GM18870 (cell line): ENCODE results near the gene RNF157.
"Not testable (repeated sequence)": the region's sequence is repeated elsewhere in the genome, so short reads cannot be mapped to it uniquely, and the experiment has no call there.

Experiments
- ATAC-seq: cut with Tn5 transposase; IDR thresholded peaks from one replicate; pipeline ENCODE4 v1.9.1; 2021; ENCODE audit warnings: moderate library complexity; ENCODE audit not compliant: unreplicated experiment

Gene RNF157

DNA sequence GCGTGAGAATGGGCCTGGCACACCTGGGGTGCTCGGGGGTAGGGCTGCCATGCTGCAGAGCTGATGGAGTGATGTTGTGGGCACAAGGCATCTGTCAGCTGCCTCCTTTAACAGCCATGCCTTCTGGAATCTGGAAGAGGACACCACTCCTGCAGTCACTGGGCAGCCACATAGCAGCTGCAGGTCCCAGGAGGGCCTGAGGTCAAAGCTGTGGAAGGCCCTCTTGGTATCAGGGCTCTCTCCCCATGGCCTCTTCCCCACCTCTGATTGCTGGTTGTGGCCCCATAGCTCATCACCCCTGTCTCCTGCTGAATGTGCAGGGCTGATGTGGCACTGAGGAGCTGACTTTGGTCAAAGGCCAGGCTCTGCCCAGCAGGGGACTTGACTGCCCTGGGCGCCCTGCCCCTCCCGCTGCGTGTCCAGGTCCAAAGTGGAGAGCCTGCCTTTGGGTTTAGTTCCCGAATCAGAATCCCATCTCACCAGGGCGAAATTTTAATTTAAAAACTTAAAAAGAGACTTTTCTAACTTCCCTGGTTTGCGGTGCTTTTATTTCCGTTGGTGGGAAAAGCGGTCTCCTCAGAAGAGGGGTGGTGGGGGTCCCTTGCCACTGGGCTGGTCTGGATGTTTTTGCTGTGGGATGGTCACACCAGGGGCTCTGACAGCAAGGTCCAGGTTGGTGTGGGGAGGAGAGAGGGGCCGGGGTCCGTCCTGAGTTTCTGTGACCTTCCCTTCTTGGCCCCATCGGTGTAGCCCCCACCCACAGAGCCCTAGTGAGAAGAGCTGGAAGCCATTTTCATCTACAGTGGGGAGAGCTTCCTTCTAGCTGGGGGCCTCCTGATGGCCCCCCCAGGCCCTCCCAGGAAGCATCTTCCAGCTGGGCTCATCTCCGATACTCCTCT lies 30.7 kb upstream of the RNF157 start:
- ATAC-seq, result no peak

DNA sequence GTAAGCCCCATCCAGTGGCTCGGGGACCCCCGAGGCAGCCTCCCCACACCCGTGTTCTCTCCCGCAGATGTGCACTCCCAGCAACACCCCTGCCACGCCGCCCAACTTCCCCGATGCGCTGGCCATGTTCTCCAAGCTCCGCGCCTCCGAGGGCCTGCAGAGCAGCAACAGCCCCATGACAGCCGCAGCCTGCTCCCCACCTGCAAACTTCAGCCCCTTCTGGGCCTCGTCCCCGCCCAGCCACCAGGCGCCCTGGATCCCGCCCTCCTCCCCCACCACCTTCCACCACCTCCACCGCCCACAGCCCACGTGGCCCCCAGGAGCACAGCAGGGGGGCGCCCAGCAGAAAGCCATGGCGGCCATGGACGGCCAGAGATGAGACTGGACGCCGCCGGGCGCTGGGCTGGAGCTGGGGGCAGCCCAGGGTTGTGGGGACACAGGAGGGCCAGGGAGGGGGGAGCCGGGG lies 29.9 kb upstream of the RNF157 start:
- no peak for ATAC-seq

DNA sequence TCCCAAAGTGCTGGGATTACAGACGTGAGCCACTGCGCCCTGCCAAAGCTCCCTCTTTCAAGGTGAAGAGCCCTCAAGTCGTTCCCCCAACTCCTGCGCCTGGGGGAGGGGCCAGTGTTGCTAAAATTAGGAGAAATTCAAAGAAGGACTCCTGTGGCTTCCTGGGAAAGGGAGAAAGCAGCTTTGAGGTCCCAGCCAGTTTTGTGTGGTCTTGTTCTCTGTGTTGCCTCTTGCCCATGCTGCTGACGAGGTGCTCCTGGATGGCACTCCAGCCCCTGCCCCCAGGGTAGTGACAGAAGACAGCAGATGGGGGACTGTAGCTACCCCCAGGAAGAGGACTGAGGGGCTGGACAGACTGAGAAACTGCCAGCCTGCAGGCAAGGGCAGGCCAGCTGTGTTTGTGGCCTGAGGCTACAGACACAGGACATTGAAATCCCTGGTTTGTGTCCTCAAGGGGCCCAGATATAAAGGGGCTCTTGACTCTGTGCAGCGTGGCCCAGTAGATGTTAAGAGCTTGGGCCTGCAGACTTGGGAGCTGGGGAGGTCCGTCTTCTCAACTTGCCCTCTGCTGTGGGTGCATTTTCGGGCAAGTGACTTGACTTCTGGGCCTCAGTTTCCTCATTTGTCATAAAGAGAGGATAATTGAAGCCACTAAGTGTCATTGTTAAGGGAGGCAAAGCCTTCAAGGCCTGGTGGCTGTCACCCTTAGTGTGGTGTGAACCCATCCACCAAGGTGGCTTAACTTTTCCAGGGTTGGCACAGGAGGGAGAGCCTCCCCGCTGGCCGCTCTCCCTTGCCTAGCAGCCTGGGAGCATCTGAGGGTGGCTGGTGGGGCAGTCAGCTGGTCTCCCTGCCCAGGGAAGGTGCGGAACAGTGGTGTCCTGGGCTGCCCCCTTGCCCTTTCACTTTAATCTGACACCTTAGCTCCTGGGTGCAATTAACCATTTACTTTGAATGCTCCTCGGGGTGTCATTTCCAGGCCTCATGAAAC lies 29.0 kb upstream of the RNF157 start:
- ATAC-seq, result no peak

DNA sequence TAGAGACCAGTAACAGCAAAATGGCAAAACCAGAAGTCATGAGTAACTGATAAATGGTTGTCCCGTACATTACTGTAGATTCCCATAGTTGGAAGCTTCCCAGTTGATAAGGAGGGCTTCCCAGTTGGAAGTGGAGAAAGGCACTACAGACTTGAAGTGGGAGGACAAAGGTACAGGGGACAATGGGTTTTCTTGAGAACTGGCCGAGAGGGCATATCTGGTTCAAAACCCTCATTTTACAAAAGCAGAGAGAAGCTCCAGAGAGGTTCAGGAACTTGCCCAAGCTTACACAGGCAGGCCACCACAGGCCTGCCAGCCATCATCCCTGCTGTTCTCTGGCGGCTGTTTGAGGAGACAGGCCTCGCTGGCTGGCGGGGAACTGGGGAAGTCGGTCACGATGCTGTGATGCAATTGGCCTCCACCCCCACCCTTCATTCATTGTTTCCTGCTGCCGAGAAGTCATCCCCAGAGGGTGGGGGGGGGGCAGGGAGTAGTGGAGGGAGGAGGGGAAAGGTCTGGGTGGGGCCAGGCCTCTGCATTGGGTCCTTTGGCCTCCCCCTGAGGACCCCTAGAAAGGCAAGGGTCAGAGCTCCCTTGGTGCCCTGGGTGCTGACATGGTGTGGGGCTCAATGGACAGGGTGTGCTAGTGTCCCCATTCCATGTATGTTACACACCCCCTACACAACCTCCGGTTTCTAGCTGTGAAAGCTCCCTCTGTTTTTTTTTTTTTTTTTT lies 27.9 kb upstream of the RNF157 start:
- ATAC-seq, result no peak

DNA sequence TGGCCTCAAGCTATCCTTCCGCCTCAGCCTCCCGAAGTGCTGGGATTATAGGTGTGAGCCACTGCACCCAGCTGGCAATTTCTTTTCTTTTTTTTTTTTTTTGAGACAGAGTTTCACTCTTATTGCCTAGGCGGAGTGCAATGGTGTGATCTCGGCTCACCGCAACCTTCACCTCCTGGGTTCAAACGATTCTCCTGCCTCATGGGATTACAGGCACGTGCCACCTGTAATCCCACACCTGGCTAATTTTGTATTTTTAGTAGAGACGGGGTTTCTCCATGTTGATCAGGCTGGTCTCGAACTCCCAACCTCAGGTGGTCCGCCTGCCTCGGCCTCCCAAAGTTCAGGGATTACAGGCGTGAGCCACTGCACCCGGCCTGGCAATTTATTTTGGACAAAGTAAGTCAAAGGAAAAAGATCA lies 27.3 kb upstream of the RNF157 start:
- ATAC-seq, result not testable (repeated sequence)

DNA sequence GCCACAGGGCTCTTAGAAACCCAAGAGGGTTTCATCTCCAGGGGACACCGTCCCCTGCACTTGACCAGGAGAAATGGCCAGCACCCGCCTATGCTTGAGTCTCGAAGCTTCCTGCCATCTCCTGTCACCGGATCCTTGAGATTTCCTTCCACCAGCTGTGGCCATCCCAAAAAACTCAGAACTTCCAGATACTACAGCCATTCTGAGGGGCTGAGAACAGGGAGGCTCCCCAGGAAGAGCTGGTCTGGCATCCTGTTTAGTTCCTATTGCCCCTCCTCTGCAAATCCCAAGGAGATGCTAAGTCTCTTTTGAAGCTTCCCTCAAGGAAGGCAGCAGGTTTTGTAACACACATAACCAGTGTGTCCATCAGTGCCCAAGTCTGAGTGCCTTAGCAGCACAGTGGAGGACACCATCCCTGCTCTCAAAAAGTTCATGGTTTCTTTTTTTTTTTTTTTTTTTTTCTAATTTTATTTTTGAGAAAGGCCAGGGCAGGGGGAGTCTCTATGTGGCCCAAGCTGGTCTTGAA lies 26.8 kb upstream of the RNF157 start:
- no peak for ATAC-seq

DNA sequence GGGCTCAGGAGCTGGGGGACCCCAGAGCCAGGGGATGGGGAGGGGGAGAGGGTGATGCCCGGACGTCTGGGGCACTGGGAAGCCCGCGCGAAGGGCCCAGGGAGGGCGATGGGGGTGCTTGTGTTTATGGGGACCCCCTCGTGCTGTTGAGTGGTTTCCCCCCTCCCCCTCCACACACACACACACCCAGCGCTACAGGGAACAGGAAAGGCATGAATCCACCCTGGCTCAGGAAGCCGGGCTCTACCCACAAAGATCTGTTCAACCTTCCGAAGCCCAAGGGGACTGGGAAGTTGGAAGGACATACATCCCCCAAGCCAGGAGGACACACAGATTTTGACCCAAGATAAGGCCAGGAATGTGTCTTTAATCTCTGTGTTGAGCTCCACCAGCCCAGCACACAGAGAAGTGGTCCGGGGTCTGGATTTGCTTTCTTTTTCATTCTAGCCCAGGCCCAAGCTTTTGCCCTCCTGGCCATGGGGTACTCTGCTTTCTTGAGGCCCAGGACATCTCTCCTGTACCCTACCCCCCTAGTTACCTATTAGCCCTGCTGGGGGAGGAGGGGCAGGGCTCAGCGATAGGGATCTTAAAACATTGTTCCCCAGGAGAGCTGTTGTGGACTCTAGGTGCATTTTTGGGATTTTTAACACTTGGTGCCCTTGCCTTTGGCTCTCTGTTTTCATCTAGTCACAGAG lies 26.1 kb upstream of the RNF157 start:
- no peak for ATAC-seq

DNA sequence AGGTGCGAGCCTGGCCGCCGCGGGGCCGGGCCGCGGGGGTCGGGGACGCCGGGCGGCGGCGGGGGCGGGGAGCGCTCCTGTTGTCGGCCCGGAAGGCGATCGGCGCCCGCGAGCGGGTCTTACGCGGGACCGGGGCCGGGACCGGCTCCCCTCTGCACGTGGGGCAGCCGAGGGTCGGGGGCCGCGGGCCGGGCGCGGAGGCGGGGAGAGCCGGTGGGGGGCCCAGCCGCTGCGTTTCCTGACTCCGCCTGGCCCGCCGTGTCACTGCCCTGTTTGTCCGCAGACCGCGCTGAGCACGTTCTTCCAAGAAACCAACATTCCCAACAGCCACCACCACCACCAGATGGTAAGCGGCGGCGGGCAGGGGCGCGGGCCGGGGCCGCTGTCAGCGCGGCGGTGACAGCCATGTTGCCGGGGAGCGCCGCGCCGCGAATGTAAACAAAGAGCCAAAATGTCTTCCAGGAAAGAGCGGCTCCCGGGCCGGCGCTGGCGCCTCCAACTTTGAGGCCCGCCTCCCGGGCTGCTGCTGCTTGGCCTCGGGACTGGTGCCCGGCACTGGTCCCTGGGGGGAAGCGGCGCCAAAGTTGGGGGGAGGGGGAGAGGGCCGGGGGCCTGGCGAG lies 25.4 kb upstream of the RNF157 start:
- no peak for ATAC-seq

DNA sequence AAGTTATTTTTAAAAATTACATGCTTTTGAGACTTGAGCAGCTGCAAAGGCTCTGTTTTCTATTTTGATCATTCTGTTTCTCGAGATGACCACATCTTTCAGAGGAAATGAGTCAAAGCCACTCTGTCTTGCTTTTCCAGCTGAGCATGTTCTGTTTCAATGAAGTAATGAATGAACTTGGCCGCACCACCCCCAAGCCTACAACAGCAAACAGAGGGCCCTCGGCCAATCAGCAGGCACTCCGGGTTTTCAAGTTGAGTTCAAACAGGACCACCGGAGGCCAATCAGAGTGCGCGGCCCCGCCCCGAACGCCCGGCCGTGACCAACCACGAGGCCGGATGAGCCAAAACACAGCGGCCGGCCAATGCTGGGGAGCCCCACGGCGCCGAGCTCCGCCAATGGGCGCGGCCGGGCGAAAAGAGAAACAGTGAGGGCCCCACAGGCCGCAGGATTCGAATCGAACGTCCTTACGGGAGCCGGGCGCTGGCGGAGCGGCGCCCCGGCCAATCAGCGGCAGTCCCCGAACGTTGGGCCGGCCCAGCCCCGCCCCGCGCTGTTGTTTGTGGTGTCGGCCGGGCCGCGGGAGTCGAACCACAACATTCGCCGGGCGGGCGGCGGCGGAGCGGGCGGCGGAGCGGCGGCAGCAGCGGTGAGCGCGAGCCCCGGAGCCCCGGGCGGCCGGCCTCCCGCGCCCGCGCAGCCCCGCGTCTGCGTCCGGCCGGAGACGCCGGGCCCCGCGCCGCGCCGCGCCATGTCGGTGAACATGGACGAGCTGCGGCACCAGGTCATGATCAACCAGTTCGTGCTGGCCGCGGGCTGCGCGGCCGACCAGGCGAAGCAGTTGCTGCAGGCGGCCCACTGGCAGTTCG lies 24.7 kb upstream of the RNF157 start, which contains the start of gene UBALD2:
UBALD2 (plus strand) TSS at position 594 of the 869 bp plus-strand sequence; CDS start at position 752, 158 bp downstream.
- ATAC-seq, result peak; percentile 68

DNA sequence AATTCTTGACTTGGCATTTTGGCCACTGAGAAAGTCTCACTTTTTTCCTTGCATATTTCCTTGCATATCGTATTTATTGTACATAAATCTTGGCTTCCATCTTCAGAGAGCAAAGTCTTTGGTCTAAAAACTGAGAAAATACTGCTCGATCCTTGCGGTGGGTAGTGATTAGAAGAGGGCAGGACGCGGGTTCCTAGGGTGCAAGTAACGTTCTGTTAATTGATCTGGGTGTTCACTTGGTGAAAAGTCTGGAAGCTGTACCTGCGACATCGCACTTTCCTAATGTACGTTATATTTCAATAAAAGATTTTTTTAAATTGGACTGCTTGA lies 24.1 kb upstream of the RNF157 start:
- peak; percentile 12 for ATAC-seq

DNA sequence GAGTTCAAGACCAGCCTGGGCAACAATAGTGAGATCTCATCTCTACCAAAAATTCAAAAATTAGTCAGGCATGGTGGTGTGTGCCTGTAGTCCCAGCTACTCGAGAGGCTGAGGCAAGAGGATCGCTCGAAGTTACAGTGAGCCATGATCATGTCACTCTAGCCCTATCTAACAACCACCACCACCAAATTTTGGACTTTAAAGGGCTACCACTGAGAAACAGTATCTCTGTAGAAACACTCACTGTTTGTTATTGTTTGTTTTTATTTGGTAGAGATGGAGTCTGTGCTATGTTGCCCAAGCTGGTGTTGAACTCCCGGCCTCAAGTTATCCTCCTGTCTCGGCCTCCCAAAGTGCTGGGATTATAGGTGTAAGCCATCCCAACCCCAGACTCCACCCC lies 23.6 kb upstream of the RNF157 start:
- no peak for ATAC-seq

DNA sequence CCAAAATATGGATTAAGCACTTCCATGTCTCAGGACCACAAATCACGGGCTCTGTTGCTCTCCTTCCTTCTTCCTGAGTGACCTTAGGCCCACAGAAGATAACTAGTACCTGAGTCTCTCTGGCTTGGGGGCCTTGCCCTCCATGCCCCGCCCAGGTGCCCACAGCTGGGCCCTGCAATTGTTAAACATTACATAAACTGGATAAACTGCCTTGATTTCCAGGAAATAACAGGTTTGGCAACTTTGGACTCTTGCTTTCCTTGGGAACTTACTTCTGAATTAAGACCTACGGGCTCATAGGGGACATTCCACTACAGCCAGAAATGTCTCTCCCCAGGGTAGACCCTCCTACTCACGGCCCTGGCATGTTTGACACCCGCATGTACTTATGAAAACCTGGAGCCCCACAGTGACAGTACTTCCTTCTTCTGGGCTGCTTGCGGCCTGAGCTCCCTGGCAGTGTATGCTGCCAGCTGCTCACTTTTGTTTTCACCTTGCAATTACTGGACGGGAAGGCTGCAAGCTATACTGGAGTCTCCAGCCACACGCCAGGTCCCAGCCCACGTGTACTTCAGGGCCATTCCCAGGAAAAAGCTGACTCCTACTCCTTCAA lies 22.5 kb upstream of the RNF157 start:
- ATAC-seq, result no peak

DNA sequence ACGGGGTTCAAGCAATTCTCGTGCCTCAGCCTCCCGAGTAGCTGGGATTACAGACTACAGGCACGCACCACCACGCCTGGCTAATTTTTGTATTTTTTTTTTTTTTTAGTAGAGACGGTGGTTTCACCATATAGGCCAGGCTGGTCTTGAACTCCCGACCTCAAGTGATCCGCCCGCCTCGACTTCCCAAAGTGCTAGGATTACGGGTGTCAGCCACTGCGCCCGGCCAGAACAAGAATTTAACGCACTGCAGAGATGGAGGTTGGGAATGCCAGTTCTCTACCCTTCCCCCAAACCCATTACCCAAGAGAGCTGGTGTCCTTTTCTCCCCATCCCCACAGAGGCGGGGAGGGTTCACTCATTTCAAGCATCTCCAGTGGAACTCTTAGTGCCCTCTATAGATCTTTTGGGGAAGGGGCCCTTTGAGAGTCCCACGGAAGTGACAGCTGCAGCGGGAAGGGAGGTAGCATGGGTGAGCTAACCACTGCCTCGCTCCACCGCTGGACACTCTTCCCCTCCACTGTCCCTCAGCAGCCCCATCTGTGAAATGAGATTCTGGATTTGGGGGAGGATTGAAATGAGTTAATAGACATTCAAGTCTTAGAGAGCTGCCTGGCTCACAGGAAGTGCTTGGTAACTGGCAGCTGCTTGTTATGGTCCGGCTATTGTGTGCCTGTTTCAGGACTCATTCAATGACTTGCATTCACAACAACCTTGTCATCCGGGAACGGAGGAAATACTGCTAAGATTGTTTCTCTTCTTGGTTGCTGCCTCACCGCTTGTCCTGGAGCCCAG lies 21.3 kb upstream of the RNF157 start:
- ATAC-seq, result no peak

DNA sequence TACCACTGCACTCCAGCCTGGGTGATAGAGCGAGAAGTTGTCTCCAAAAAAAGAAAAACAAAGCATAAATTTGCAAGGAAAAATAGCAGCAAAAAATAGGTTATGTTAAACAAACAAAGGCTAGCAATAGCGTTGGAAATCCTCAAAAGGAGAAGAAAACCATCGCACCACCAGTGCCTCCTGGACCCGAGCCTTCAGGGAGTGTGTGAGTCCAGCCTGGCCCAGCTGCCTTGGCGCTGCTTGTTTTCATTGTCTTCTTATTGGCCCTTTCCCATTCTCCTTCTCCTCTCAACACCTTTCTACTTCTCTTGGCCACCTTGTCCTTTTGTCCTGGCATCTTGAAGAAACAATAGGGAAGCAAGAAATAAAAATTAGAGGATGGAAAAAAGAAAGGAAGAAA lies 20.4 kb upstream of the RNF157 start:
- ATAC-seq, result no peak

DNA sequence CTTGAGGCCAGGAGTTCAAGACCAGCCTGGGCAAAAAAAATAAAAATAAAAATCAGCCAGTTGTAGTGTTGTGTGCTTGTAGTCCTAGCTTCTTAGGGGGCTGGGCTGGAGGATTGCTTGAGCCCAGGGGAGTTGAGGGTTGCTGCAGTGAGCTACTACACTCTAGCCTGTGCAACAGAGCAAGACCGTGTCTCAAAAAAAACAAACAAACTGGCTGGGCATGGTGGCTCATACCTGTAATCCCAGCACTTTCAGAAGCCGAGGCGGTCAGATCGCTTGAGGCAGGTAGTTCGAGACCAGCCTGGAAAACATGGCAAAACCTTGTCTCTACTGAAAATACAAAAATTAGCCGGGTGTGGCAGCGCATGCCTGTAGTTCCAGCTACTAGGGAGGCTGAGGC lies 19.9 kb upstream of the RNF157 start:
- ATAC-seq, result no peak

DNA sequence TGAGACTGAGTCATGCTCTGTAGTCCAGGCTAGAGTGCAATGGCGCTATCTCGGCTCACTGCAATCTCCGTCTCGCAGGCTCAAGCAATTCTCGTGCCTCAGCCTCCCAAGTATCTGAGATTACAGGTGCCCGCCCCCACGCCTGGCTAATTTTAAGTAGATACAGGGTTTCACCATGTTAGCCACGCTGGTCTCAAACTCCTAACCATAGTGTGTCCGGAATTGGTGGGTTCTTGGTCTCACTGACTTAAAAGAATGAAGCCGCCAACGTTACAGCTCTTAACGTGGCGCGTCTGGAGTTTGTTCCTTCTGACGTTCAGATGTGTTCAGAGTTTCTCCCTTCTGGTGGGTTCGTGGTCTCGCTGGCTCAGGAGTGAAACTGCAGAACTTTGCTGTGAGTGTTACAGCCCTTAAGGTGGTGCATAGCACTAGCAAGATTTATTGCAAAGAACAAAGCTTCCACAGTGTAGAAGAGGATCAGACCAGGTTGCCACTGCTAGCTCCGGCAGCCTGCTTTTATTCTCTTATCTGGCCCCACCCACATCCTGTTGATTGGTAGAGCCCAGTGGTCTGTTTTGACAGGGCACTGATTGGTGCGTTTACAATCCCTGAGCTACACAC lies 16.2 kb upstream of the RNF157 start:
- ATAC-seq, result not testable (repeated sequence)
